ENCODE data around the gene NEK7. TPM values are rescaled to one million over a fixed set of nuclear protein-coding genes. Genes with fewer than 3 reads are reported as not detected.

The NEK7 gene
- total RNA-seq, 1 donor, result 376 TPM

DNA sequence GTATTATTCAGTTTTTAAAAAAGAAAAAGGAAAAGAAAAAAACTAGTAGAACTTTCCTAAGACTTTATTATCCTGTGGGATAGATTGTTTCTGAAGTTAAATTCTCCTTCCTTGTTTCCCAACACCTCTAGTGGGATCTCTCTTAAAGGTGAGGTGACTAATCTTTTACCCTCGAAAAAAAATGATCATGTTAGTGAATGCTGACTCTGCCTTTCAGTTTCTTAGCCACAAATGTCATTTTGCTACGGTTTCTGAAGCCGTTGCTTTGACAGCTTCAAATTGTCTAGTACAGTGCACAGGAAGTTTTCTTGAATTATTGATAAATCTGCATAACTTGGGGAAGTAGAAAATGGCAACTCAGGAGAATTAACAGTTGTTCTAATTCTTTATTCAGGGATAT is 13.0 kb upstream of the NEK7 start:
- DNase-seq (ENCODE audit: insufficient read length, low spot score, missing footprints), result no peak
- TF ChIP-seq, protein P1, sequence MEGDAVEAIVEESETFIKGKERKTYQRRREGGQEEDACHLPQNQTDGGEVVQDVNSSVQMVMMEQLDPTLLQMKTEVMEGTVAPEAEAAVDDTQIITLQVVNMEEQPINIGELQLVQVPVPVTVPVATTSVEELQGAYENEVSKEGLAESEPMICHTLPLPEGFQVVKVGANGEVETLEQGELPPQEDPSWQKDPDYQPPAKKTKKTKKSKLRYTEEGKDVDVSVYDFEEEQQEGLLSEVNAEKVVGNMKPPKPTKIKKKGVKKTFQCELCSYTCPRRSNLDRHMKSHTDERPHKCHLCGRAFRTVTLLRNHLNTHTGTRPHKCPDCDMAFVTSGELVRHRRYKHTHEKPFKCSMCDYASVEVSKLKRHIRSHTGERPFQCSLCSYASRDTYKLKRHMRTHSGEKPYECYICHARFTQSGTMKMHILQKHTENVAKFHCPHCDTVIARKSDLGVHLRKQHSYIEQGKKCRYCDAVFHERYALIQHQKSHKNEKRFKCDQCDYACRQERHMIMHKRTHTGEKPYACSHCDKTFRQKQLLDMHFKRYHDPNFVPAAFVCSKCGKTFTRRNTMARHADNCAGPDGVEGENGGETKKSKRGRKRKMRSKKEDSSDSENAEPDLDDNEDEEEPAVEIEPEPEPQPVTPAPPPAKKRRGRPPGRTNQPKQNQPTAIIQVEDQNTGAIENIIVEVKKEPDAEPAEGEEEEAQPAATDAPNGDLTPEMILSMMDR (IDR thresholded peaks at IDR 0.05; ENCODE audit: extremely low read depth, low read depth, low read length), result no peak
- Histone ChIP-seq H3K36me3 (ENCODE audit: insufficient read depth, low read length) (no peaks in the 10 kb centered on the region), H3K27me3 (ENCODE audit: insufficient read depth, low read length) (no peaks in the 10 kb centered on the region), H3K79me2 (ENCODE audit: insufficient read depth, low read length) (no peaks in the 10 kb centered on the region), H3K4me2 (ENCODE audit: insufficient read depth, low read length) (peak overlapping the region; percentile 49), H2AFZ (ENCODE audit: low read length) (peak overlapping the region; percentile 60), H3K4me1 (ENCODE audit: insufficient read depth, low read length) (no peaks in the 10 kb centered on the region), H3K4me3 (ENCODE audit: insufficient read depth, low read length) (no peak overlapping the region), H3K9me3 (ENCODE audit: low read depth, low read length) (no peaks in the 10 kb centered on the region), H4K20me1 (ENCODE audit: insufficient read depth, low read length) (no peaks in the 10 kb centered on the region), H3K27ac (ENCODE audit: low read depth, low read length) (no peak overlapping the region)

DNA sequence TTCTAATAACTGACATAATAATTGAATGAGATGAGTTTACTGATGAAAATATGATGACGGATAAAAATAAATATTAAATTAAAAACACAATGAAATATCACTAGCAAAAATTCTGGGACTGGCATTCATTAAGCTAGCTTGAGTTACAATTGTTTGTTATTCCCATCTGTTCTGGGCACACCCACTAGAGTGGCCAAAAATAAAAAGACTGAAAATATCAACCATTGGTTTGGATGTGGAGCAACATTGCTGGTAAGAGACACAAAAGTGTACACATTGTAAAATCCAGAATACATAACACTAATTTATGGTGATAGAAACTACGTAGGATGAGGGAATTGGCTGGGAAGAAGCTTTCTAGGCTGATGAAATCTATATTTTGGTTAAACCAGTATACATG is 9.6 kb upstream of the NEK7 start:
- H2AFZ ChIP-seq (ENCODE audit: low read length), result no peak overlapping the region
- H3K9me3 ChIP-seq (ENCODE audit: low read depth, low read length), result no peaks in the 10 kb centered on the region
- H4K20me1 ChIP-seq (ENCODE audit: insufficient read depth, low read length), result no peaks in the 10 kb centered on the region
- H3K4me2 ChIP-seq (ENCODE audit: insufficient read depth, low read length), result no peak overlapping the region
- DNase-seq (ENCODE audit: insufficient read length, low spot score, missing footprints), result no peak
- TF ChIP-seq, protein P1 (IDR thresholded peaks at IDR 0.05; ENCODE audit: extremely low read depth, low read depth, low read length), result no peak
- H3K79me2 ChIP-seq (ENCODE audit: insufficient read depth, low read length), result no peaks in the 10 kb centered on the region
- no peak overlapping the region for H3K27ac ChIP-seq (ENCODE audit: low read depth, low read length)
- no peaks in the 10 kb centered on the region for H3K27me3 ChIP-seq (ENCODE audit: insufficient read depth, low read length)
- peaks cover 8% of the 10 kb centered on the region for H3K4me1 ChIP-seq (ENCODE audit: insufficient read depth, low read length)
- no peaks in the 10 kb centered on the region for H3K36me3 ChIP-seq (ENCODE audit: insufficient read depth, low read length)
- H3K4me3 ChIP-seq (ENCODE audit: insufficient read depth, low read length), result no peak overlapping the region

DNA sequence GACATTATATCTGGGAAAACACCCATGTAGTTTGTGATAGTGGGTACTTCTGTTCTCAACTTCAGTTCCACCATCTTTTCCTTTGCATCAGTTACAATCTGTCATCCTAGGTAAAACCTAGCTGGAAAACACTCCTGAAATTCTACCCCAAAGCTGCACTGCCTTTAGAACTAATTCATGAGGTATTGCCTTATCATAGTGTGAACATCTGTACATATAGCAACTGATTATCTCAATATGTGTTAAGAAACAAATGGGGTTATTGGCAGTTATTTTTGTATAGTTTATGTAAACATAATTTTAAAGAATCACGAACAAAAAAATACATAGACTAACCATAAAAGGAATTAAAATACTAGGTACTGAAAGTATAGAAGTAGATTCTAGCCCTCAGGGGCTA is 6.4 kb upstream of the NEK7 start:
- no peak overlapping the region for H3K4me3 ChIP-seq (ENCODE audit: insufficient read depth, low read length)
- TF ChIP-seq, protein P1 (IDR thresholded peaks at IDR 0.05; ENCODE audit: extremely low read depth, low read depth, low read length), result no peak
- DNase-seq (ENCODE audit: insufficient read length, low spot score, missing footprints), result no peak
- no peaks in the 10 kb centered on the region for H3K27me3 ChIP-seq (ENCODE audit: insufficient read depth, low read length)
- no peaks in the 10 kb centered on the region for H3K79me2 ChIP-seq (ENCODE audit: insufficient read depth, low read length)
- H3K9me3 ChIP-seq (ENCODE audit: low read depth, low read length), result no peaks in the 10 kb centered on the region
- H3K27ac ChIP-seq (ENCODE audit: low read depth, low read length), result no peak overlapping the region
- no peak overlapping the region for H3K4me2 ChIP-seq (ENCODE audit: insufficient read depth, low read length)
- H2AFZ ChIP-seq (ENCODE audit: low read length), result no peak overlapping the region
- no peaks in the 10 kb centered on the region for H3K36me3 ChIP-seq (ENCODE audit: insufficient read depth, low read length)
- no peaks in the 10 kb centered on the region for H4K20me1 ChIP-seq (ENCODE audit: insufficient read depth, low read length)
- peaks cover 38% of the 10 kb centered on the region for H3K4me1 ChIP-seq (ENCODE audit: insufficient read depth, low read length)

- no peak overlapping the region for H3K4me2 ChIP-seq (ENCODE audit: insufficient read depth, low read length)
- peaks cover 5% of the 10 kb centered on the region for H3K79me2 ChIP-seq (ENCODE audit: insufficient read depth, low read length)
- H3K4me3 ChIP-seq (ENCODE audit: insufficient read depth, low read length), result no peak overlapping the region
- H3K4me1 ChIP-seq (ENCODE audit: insufficient read depth, low read length), result peaks cover 49% of the 10 kb centered on the region
- H3K27ac ChIP-seq (ENCODE audit: low read depth, low read length), result no peak overlapping the region
- no peaks in the 10 kb centered on the region for H4K20me1 ChIP-seq (ENCODE audit: insufficient read depth, low read length)
- no peaks in the 10 kb centered on the region for H3K36me3 ChIP-seq (ENCODE audit: insufficient read depth, low read length)
- no peak for DNase-seq (ENCODE audit: insufficient read length, low spot score, missing footprints)
- H2AFZ ChIP-seq (ENCODE audit: low read length), result no peak overlapping the region
- no peaks in the 10 kb centered on the region for H3K27me3 ChIP-seq (ENCODE audit: insufficient read depth, low read length)
- TF ChIP-seq, protein P1 (IDR thresholded peaks at IDR 0.05; ENCODE audit: extremely low read depth, low read depth, low read length), result no peak
- no peaks in the 10 kb centered on the region for H3K9me3 ChIP-seq (ENCODE audit: low read depth, low read length)
Measured at GRCh38 chr1:198151688-198152087, 5.1 kb upstream of the NEK7 start.
